SK-N-SH (cell line): ENCODE results near the gene MAP2K2. TPM values are rescaled to one million over a fixed set of nuclear protein-coding genes. Genes with fewer than 3 reads are reported as not detected.

ENCODE experiments used
- CTCF ChIA-PET: fragments of 300-600, 350-600 bp; formaldehyde crosslinking; extraction: SDS; loops from one replicate; lab custom pipeline; 2021; lab: Yijun Ruan, JAX
- POLR2A ChIA-PET: fragments of 350-600 bp; sonication (Branson Sonifier 250); formaldehyde crosslinking; extraction: SDS; loops from one replicate; lab custom pipeline; 2020; ENCODE audit warnings: antibody characterized with exemption, inconsistent platforms; lab: Yijun Ruan, JAX
- DNase-seq: peaks from one replicate; pipeline ENCODE4 v3.0.0; 2012
- H2AFZ ChIP-seq: fragments of 200-600 bp; sonication (generic); 2 replicates; pipeline ENCODE4 v1.8.1; 2016; ENCODE audit warnings: antibody characterized with exemption, mild to moderate bottlenecking, low read depth
- H3F3A ChIP-seq: fragments of 200-600 bp; sonication (generic); replicated peaks from 2 replicates; pipeline ENCODE3; 2016; ENCODE audit warnings: antibody characterized with exemption, mild to moderate bottlenecking; ENCODE audit not compliant: insufficient read depth
- H3K27ac ChIP-seq, 2 experiments: fragments of 200-500 bp in 1 of 2; fragments of 200-600 bp in 1 of 2; sonication (Bioruptor generic) in 1 of 2; sonication (generic), shearing (Covaris generic) in 1 of 2; 2 replicates each; pipeline versions ENCODE4 v1.5.1 to v1.6.1; 2014 to 2016; ENCODE audit warnings: low read depth in 2 of 2, inconsistent platforms in 1 of 2, low read length in 1 of 2, mild to moderate bottlenecking in 1 of 2, mixed read lengths in 1 of 2
- H3K27me3 ChIP-seq: fragments of 200-600 bp; sonication (generic), shearing (Covaris generic); 2 replicates; pipeline ENCODE4 v1.6.1; 2016; ENCODE audit warnings: mixed run types; ENCODE audit not compliant: insufficient read depth
- H3K36me3 ChIP-seq, 2 experiments: fragments of 200-500 bp in 1 of 2; fragments of 200-600 bp in 1 of 2; sonication (Bioruptor generic) in 1 of 2; sonication (generic) in 1 of 2; replicated peaks in 1 of 2; 2 replicates each; pipeline versions ENCODE3 to v1.5.1; 2014 to 2016; ENCODE audit warnings: low read length in 1 of 2, mild to moderate bottlenecking in 1 of 2; ENCODE audit not compliant: insufficient read depth in 2 of 2, control insufficient read depth in 1 of 2
- H3K4me1 ChIP-seq, 2 experiments: fragments of 200-500 bp in 1 of 2; fragments of 200-600 bp in 1 of 2; sonication (Bioruptor generic) in 1 of 2; sonication (generic), shearing (Covaris generic) in 1 of 2; 2 replicates each; pipeline versions ENCODE4 v1.5.1 to v1.6.1; 2014 to 2016; ENCODE audit warnings: low read depth in 1 of 2, low read length in 1 of 2, mixed run types in 1 of 2; ENCODE audit not compliant: insufficient read depth in 2 of 2, control insufficient read depth in 1 of 2
- H3K4me2 ChIP-seq: fragments of 200-600 bp; sonication (generic), shearing (Covaris generic); 2 replicates; pipeline ENCODE4 v1.6.1; 2017; ENCODE audit warnings: mixed run types
- H3K4me3 ChIP-seq, 2 experiments: fragments of 200-500 bp in 1 of 2; fragments of 200-600 bp in 1 of 2; sonication (Bioruptor generic) in 1 of 2; sonication (generic), shearing (Covaris generic) in 1 of 2; 2 replicates each; pipeline versions ENCODE4 v1.5.1 to v1.8.1; 2014 to 2016; ENCODE audit warnings: low read depth in 2 of 2, inconsistent platforms in 1 of 2, low read length in 1 of 2, mild to moderate bottlenecking in 1 of 2, mixed read lengths in 1 of 2, moderate library complexity in 1 of 2
- H3K79me2 ChIP-seq: fragments of 200-600 bp; sonication (generic); 2 replicates; pipeline ENCODE4 v1.8.1; 2017; ENCODE audit warnings: mild to moderate bottlenecking; ENCODE audit not compliant: insufficient read depth
- H3K9ac ChIP-seq: fragments of 200-600 bp; sonication (generic); 2 replicates; pipeline ENCODE4 v1.6.1; 2017; ENCODE audit warnings: mixed run types
- H3K9me2 ChIP-seq: fragments of 200-600 bp; sonication (generic); 2 replicates; pipeline ENCODE4 v1.6.1; 2017; ENCODE audit warnings: mixed run types
- H3K9me3 ChIP-seq: fragments of 200-600 bp; sonication (generic); 2 replicates; pipeline ENCODE4 v1.6.1; 2017; ENCODE audit warnings: mixed run types, mild to moderate bottlenecking, moderate library complexity
- H4K20me1 ChIP-seq: fragments of 200-600 bp; sonication (generic); 2 replicates; pipeline ENCODE4 v1.6.1; 2017; ENCODE audit warnings: mild to moderate bottlenecking, mixed run types; ENCODE audit not compliant: insufficient read depth
- CTCF ChIP-seq: fragments of 200-600 bp; sonication (generic); IDR thresholded peaks from 2 replicates; pipeline ENCODE4 v1.6.1; 2017; ENCODE audit warnings: antibody characterized with exemption, mild to moderate bottlenecking, moderate library complexity
- EP300 ChIP-seq, 2 experiments: IDR thresholded peaks; 2 replicates each; pipeline versions ENCODE4 v1.4.0 to v1.6.1; 2012; ENCODE audit warnings: borderline replicate concordance in 1 of 2, low read depth in 1 of 2, low read length in 1 of 2
- FOXJ3 ChIP-seq: sonication (generic); formaldehyde crosslinking; IDR thresholded peaks from 2 replicates; pipeline ENCODE4 v1.5.1; 2020; ENCODE audit warnings: mild to moderate bottlenecking, missing genetic modification reagents
- IRF3 ChIP-seq: fragments of 150-350 bp; IDR thresholded peaks from 2 replicates; pipeline ENCODE4 v1.6.1; 2016; ENCODE audit warnings: mild to moderate bottlenecking, low read depth, low read length
- JUND ChIP-seq: IDR thresholded peaks from 2 replicates; pipeline ENCODE4 v1.4.0; 2012
- MEF2A ChIP-seq: IDR thresholded peaks from 2 replicates; pipeline ENCODE4 v1.4.0; 2012; ENCODE audit warnings: low read depth, borderline replicate concordance
- NFIC ChIP-seq: IDR thresholded peaks from 2 replicates; pipeline ENCODE4 v1.4.0; 2012; ENCODE audit warnings: borderline replicate concordance
- REST ChIP-seq: IDR thresholded peaks from 2 replicates; pipeline ENCODE4 v1.6.1; 2012; ENCODE audit warnings: mild to moderate bottlenecking, low read depth, low read length, moderate library complexity
- RXRA ChIP-seq: IDR thresholded peaks from 2 replicates; pipeline ENCODE4 v1.4.0; 2012; ENCODE audit warnings: low read depth, mild to moderate bottlenecking, borderline replicate concordance
- SIN3A ChIP-seq: IDR thresholded peaks from 2 replicates; pipeline ENCODE4 v1.6.1; 2012; ENCODE audit warnings: low read depth, mild to moderate bottlenecking, low read length, moderate library complexity, borderline replicate concordance
- SMC3 ChIP-seq: IDR thresholded peaks from 2 replicates; pipeline ENCODE4 v1.6.1; 2012; ENCODE audit warnings: low read depth, low read length, improper control_type of control experiment
- USF1 ChIP-seq: IDR thresholded peaks from 2 replicates; pipeline ENCODE4 v1.4.0; 2012; ENCODE audit warnings: low read depth, borderline replicate concordance
- USF2 ChIP-seq: fragments of 150-350 bp; IDR thresholded peaks from 2 replicates; pipeline ENCODE4 v1.6.1; 2017; ENCODE audit warnings: antibody characterized with exemption, low read length, low read depth, borderline replicate concordance
- WGBS: methylation state at CpG from one replicate; pipeline ENCODE4 v1.1.6; 2017; ENCODE audit warnings: low lambda C conversion rate; 5-methylcytosine and 5-hydroxymethylcytosine counted together
- polyA plus RNA-seq, 3 experiments: library from polyadenylated mRNA; depleted of rRNA; stranded (reverse); fragments of >200 nt; gene quantifications; 2 replicates each; pipeline ENCODE4 v1.2.3, GENCODE V29; 2012

MAP2K2 gene
- polyA plus RNA-seq, 1 of the 3 experiments (the other 2 are of a cell fraction), result 114 TPM

- 86% methylated on average over 2 of the region's 30 CpGs for WGBS
- Histone ChIP-seq H3F3A (peaks cover 19% of the 10 kb centered on the region), H3K27me3 (no peaks in the 10 kb centered on the region), H3K79me2 (peaks cover 100% of the 10 kb centered on the region), H3K9me3 (no peaks in the 10 kb centered on the region), H2AFZ (no peak overlapping the region), H3K4me2 (peak overlapping the region; percentile 62; the same call in 1 of the 2 replicates), H3K9ac (peak overlapping the region; percentile 18; the same call in 1 of the 2 replicates), H3K27ac (peak overlapping the region in 1 of 2 experiments; percentile 63; a peak in 2 of 4 replicates), H3K4me1 (peaks cover 6 to 9% of the 10 kb centered on the region in 2 experiments; a peak in 2 of 4 replicates), H3K36me3 (peaks cover under 1 to 27% of the 10 kb centered on the region in 2 experiments), H4K20me1 (peaks cover 98% of the 10 kb centered on the region), H3K9me2 (no peaks in the 10 kb centered on the region), H3K4me3 (no peak overlapping the region)
- TF ChIP-seq USF2, result no peak
- TF ChIP-seq RXRA, result no peak
- no peak for TF ChIP-seq NFIC
- no peak for TF ChIP-seq SMC3
- TF ChIP-seq MEF2A, result no peak
- no peak for TF ChIP-seq CTCF
- no peak for TF ChIP-seq SIN3A
- TF ChIP-seq REST, result no peak
- no peak for TF ChIP-seq USF1
- no peak for TF ChIP-seq EP300 (IDR thresholded peaks at IDR 0.05; ENCODE audit: borderline replicate concordance in 1 of 2, low read depth in 1 of 2, low read length in 1 of 2)
- TF ChIP-seq IRF3, result no peak
- TF ChIP-seq FOXJ3 (CRISPR knock-in tag), result no peak
- TF ChIP-seq JUND, result no peak
- POLR2A ChIA-PET, result no interaction called here
- no peak for DNase-seq
- CTCF ChIA-PET, result interaction anchor here (1.1 kb wide), 1 partner anchor 81 kb away, joined by 4 read pairs; no protein-coding TSS in a partner anchor
These were observed 65.0 kb downstream of the MAP2K2 start for GRCh38 chr19:4058693-4059452.
